Measurements from ENCODE around the gene GALNT16.

GALNT16 gene

GRCh38 chr14:69404883-69405282 lies 144.9 kb downstream of the GALNT16 start:
- DNase-seq (ENCODE audit: low read depth in 2 of 2) = no peak

GRCh38 chr14:69405762-69406161 lies 145.8 kb downstream of the GALNT16 start:
- DNase-seq (ENCODE audit: low read depth in 2 of 2) = no peak

Measured in stimulated activated CD4-positive, alpha-beta T cell treated with anti-CD3 and anti-CD28 coated beads, Interleukin-1b, Interleukin-23, amount 100 ng/mL, for 1 hour (primary cell).